ENCODE measurements around the gene ADD3.
A peak's percentile ranks its signal among the peaks of the same experiment; 100 is the strongest.

The ADD3 gene, protein sequence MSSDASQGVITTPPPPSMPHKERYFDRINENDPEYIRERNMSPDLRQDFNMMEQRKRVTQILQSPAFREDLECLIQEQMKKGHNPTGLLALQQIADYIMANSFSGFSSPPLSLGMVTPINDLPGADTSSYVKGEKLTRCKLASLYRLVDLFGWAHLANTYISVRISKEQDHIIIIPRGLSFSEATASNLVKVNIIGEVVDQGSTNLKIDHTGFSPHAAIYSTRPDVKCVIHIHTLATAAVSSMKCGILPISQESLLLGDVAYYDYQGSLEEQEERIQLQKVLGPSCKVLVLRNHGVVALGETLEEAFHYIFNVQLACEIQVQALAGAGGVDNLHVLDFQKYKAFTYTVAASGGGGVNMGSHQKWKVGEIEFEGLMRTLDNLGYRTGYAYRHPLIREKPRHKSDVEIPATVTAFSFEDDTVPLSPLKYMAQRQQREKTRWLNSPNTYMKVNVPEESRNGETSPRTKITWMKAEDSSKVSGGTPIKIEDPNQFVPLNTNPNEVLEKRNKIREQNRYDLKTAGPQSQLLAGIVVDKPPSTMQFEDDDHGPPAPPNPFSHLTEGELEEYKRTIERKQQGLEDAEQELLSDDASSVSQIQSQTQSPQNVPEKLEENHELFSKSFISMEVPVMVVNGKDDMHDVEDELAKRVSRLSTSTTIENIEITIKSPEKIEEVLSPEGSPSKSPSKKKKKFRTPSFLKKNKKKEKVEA

GRCh38 chr10:110007701-110008517, at the start of gene ADD3:
TSS of gene ADD3 (plus strand) at chr10:110007984. CDS start at chr10:110100654, 92,670 bp downstream.
- peak; percentile 99 for DNase-seq

- no peak for DNase-seq
Observed at GRCh38 chr10:109958059-109958458, 49.7 kb upstream of the ADD3 start.

- peak; percentile 40 for DNase-seq
Observed at GRCh38 chr10:109959259-109960145, 48.3 kb upstream of the ADD3 start.

- no peak for DNase-seq
Observed at GRCh38 chr10:109960682-109961081, 47.1 kb upstream of the ADD3 start.

- peak; percentile 50 for DNase-seq
Observed at GRCh38 chr10:109961174-109962001, 46.4 kb upstream of the ADD3 start.

GRCh38 chr10:109962247-109962646, 45.5 kb upstream of the ADD3 start:
- DNase-seq = peak; percentile 24

DNA sequence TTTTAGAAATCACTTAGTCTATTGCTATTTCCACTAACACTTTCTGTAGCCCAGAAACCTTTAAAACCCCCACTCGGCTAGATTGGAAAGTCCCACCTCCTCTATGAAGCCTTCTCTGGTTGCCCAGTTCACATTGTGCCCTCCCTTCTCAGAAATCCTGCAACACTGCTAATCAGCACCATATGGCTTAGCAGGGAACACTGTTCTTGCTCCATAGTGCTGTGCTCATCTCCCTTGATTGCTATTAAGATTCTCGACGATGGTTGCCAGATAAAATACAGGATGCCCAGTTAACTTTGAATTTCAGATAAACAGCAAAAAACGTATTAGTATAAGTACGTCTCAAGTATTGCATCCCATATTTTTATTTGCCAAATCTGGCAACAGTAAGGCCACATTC, 44.3 kb upstream of the ADD3 start:
- DNase-seq = no peak

DNA sequence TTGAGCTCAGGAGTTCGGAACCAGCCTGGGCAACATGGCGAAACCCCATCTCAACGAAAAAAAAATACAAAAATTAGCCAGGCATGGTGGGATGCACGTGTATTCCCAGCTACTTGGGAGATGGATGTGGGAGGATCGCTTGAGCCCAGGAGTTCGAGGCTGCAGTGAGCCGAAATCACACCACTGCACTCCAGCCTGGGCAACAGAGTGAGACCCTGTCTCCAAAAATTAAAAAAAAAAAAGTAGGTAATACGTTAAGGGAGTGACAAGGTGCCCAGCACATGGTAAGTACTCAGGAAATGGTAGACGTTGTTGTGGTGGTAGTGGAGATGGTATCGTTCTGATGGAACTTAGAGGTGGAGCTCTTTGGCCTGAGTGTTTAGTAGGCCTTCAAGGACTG, 43.5 kb upstream of the ADD3 start:
- DNase-seq = no peak

DNA sequence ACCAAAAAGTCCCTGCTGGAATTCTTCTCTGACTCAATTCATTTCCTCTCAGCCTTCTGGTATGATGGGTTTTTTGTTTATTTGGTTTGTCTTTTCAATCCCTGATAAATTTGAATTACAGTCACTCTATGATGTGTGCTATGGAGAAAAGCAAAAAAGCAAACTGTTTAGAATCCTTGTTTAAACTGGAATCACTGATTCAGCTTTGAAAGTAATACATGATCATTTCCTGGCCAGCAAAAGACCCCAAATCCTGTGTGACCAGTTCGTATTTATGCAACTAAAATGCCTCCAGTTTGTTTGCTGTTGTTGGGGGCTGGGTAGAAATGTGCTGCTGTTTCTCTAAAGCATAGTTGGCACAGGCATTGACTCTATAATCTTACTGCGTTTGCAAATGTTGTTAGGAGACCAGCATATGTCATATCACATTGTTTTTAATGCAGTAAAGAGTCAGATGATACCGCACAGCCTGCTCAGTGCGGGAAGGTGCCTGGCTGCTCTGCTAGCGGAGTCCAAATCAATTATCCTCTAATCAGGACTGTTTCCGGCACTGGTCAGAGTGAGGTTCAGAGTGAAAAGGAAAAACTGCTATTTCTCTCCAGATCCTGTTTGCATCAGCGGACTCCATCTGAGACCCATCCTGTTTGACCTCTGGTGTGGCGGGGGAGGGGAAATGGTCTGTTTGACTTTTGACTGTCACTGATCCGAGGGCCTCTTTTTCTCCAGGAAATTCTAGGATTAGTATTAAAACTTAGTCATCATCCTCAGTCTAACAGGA, 40.6 kb upstream of the ADD3 start:
- DNase-seq = peak; percentile 69

DNA sequence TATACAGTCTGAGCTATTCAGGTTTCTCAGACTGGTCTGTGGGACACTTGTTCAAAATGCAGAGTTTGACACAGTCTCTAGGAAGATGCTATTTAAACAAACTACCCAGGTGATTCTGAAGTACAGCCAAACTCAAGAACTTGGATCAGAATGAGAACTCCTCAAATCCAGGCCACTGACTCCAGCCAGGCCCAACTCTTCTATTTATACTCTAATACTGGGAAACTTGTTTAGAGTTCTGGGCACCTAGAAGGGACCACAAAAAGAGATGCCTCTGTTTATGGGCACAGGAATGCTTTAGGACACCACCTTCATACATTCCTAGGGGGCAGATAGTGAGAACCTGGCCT, 40.1 kb upstream of the ADD3 start:
- DNase-seq = no peak

DNA sequence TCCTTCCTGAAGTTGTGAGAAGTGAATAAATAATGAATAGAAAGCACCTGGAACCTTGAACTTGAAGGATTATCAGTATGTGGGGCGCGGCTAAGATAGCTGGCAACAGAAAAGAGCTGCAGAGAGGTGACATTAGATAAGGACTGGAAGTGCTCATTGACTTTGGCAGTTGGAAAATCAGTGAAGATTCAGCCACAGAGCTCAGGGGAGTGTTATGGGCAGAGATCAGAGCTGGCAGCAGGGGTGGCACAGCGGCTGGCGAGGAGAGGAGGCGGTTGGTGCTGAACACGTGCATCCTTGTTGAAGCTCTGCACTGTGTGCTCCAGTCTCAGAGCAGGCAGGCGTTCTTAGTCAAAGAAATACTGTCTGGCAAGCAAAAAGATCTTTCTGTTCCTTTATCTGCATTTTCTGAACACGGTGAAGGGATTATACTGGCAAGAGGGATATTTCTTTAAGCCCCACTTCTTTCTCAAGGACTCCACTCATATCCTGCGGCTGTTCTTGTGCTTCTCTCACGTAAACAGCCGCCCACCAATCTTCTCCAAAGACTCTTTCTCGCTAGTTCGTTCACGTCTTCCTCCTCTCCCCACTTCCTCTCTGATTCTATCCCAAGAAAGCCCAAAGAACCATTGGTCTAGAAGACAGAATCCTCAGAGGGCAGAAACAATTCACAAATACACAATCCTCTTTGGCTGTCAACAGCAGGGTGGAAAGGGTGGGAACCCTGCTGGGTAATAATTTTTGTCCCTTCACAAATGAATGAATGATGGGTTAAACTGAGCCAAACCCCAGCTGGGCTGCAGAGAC, 38.6 kb upstream of the ADD3 start:
- no peak for DNase-seq

- no peak for DNase-seq
Observed at GRCh38 chr10:109969760-109970346, 37.9 kb upstream of the ADD3 start.

GRCh38 chr10:109971634-109972033, 36.1 kb upstream of the ADD3 start:
- no peak for DNase-seq

- DNase-seq = no peak
Observed at GRCh38 chr10:109972372-109973001, 35.3 kb upstream of the ADD3 start.

GRCh38 chr10:109973326-109973829, 34.4 kb upstream of the ADD3 start:
- DNase-seq = no peak

DNA sequence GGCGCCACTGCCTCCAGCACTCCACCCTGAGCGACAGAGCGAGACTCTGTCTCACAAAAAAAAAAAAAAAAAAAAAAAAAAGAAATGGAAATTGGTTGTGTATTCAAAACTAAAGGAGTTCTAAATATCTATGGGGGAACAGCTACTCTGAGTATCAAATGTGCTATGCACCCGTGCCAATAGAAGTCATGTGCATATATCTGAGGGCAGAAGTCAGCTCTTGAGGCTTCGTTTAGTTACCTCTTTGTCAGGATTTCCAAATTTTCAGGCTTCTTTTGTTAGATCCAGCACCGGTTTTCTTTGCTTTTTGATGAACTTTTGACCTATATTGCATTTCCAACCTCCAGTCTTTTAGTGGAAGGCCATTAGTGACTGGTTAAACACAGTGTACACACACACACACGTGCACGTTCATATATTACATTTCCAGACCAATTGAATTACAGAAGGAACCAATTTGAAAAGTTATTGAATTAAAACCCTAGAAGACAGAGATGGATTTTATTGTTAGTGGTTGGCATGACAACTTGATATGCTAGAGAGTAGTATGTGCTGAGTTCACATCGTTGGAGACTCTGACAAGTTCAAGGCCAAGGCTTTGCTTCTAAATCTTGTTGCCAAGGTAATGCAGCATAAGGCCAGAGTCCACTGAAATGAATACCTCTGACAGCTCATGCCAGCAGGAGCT, 33.1 kb upstream of the ADD3 start:
- DNase-seq = peak; percentile 75

GRCh38 chr10:109975244-109976190, 32.3 kb upstream of the ADD3 start:
- no peak for DNase-seq
